GM12874 (cell line): ENCODE measurements around the gene MMP24OS.

Experiments used
- TF ChIP-seq, protein P1 (sequence below): IDR thresholded peaks from 2 replicates; pipeline ENCODE4 v1.5.1; 2011; ENCODE audit warnings: low read depth, mild to moderate bottlenecking, control low read depth, low read length, moderate library complexity; ENCODE audit not compliant: insufficient read depth

Gene MMP24OS

DNA sequence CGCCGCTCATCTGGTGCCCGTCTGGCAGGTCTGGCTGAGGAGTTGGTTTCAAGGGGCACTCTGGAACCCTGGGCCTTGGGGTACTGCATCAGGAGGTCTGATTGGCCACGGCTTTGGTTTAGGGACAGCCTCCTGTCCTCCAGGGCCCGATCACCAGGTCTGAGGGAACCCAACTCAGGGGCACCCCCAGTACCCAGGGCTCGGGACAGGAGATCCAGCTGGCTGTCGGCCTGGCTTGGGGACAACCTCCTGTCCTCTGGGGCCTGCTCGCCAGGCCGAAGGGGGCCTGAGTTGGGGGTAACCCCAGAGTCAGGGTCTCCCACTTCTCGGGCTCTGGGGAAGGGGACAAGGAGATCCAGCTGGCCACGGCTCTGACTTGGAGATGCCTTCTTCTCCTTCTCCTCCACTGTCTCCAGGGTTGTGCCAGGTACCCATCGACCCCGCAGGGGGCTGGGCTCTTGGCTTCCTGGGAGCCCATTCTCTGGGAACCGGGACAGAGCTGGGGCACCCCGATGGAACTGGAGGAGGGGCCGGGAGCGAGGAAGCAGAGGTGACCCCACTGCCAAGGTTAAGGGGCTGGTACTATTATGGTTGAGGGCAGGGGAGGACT lies 9.1 kb upstream of the MMP24OS start:
- TF ChIP-seq, protein P1, sequence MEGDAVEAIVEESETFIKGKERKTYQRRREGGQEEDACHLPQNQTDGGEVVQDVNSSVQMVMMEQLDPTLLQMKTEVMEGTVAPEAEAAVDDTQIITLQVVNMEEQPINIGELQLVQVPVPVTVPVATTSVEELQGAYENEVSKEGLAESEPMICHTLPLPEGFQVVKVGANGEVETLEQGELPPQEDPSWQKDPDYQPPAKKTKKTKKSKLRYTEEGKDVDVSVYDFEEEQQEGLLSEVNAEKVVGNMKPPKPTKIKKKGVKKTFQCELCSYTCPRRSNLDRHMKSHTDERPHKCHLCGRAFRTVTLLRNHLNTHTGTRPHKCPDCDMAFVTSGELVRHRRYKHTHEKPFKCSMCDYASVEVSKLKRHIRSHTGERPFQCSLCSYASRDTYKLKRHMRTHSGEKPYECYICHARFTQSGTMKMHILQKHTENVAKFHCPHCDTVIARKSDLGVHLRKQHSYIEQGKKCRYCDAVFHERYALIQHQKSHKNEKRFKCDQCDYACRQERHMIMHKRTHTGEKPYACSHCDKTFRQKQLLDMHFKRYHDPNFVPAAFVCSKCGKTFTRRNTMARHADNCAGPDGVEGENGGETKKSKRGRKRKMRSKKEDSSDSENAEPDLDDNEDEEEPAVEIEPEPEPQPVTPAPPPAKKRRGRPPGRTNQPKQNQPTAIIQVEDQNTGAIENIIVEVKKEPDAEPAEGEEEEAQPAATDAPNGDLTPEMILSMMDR: no peak

GRCh38 chr20:35286077-35286898 lies 8.4 kb upstream of the MMP24OS start:
- TF ChIP-seq, protein P1: no peak

- TF ChIP-seq, protein P1: no peak
These were observed 7.8 kb upstream of the MMP24OS start for GRCh38 chr20:35285806-35286076.

- TF ChIP-seq, protein P1: no peak
These were observed 7.3 kb upstream of the MMP24OS start for GRCh38 chr20:35284992-35285805.

- TF ChIP-seq, protein P1: no peak
These were observed 6.5 kb upstream of the MMP24OS start, which contains the start of gene EIF6 for GRCh38 chr20:35284267-35284991. Gene EIF6 (minus strand): TSS chr20:35284772. CDS start chr20:35284487, 285 bp downstream.

GRCh38 chr20:35283441-35284266 lies 5.7 kb upstream of the MMP24OS start:
- TF ChIP-seq, protein P1: no peak
